Jurkat, Clone E6-1 (cell line): ENCODE results near the gene NUCKS1.
"Not testable (repeated sequence)": the region's sequence is repeated elsewhere in the genome, so short reads cannot be mapped to it uniquely, and the experiment has no call there.

Experiments used
- DNase-seq: peaks from one replicate; pipeline ENCODE4 v3.0.0-alpha.2; 2011; ENCODE audit warnings: low read depth, low spot score
- H3K4me3 ChIP-seq: 2 replicates; pipeline ENCODE4 v1.5.1; 2011; ENCODE audit warnings: mild to moderate bottlenecking, low read length, control low read depth, moderate library complexity

Gene NUCKS1

DNA sequence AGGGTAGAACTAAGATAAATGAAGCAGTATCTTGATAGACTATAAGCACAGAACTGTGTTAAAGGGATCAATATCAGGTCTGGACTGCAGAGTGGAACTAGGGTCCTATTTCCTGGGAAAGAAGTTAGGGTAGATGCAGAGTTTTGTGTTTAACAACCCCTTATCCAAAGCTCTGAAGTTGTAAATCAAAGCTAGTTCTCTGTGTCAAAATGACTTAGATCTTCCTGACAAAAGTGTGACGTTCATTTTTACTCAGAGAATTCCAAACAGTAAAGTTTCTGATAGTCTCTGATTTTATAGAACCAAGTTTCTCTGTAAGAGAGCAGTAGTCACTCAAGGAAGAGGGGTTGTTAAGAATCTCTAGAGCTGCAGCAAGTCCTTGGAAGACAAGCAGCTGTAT, 8.3 kb downstream of the NUCKS1 start:
- DNase-seq = no peak
- H3K4me3 ChIP-seq = no peak overlapping the region

GRCh38 chr1:205739348-205740160, 10.4 kb downstream of the NUCKS1 start:
- no peak overlapping the region for H3K4me3 ChIP-seq
- no peak for DNase-seq

DNA sequence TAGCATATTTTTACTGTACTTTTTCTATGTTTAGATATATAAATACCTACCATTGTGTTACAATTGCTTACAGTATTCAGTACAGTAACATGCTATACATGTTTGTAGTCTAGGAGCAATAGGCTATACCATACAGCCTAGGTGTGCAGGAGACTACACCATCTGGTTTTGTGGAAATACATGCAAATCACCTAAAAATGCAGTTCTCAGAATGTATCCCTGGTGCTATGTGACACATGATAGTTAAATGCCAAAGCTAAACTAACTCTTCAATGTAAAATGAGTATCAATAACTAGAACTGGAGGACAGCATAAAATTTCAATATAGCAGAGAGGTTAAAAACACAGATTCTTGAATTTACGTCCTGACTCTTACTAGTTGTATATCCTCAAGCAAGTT, 14.8 kb downstream of the NUCKS1 start:
- DNase-seq = no peak
- H3K4me3 ChIP-seq = no peak overlapping the region

DNA sequence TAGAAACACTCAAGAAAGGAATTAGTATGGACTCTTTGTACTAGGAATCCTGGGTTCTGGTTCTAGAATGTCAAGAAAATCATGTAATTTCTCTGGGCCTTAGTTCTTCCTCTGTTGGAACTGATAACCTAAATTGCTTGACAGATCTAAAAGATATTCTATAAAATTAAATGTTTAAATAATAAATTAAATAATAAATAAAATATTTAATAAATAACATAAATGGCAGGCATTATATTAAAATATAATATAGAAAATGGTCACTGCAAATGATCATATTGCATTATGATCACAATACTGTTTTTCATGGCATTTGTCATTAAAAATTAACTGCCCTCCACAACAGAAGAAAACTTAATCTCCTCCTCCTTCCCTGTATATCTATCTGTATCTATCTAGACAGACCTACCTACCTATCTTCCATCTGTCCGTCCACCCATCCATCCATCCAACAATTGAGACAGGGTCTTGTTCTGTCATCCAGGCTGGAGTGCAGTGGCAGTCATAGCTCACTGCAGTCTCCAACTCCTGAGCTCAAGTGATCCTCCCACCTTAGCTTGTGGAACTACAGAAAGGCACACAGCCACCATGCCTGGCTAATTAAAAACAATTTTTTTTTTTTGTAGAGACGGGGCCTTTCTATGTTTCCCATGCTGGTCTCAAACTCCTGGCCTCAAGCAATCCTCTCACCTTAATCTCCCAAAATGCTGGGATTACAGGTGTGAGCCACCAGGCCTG, 16.4 kb downstream of the NUCKS1 start:
- DNase-seq = no peak
- no peak overlapping the region for H3K4me3 ChIP-seq

GRCh38 chr1:205729945-205730610, 19.9 kb downstream of the NUCKS1 start:
- H3K4me3 ChIP-seq = no peak overlapping the region
- DNase-seq = no peak

- no peak overlapping the region for H3K4me3 ChIP-seq
- DNase-seq = no peak
These were observed 23.3 kb downstream of the NUCKS1 start for GRCh38 chr1:205726619-205727125.

- no peak overlapping the region for H3K4me3 ChIP-seq
- no peak for DNase-seq
These were observed 24.5 kb downstream of the NUCKS1 start for GRCh38 chr1:205725514-205725913.

GRCh38 chr1:205720740-205721139, 29.2 kb downstream of the NUCKS1 start:
- not testable (repeated sequence) for H3K4me3 ChIP-seq, DNase-seq

DNA sequence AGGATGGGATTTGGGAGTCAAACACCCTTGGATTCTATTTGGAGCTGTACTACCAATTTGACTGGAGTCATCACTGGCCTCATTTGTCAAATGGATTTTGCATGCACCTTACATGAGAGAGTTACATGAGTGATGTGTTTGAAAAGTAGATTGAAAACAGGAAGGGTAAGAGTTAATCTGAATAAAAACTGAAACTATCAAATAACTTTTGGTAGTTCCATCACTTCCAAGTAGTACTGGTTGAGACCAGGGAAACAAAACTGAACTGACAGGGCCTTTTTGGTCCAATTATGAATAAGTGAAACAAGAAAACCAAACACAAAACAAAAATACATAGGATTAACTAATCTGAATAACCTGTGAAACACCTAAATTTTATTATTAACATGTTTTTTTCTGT, 30.2 kb downstream of the NUCKS1 start:
- H3K4me3 ChIP-seq = no peak overlapping the region
- no peak for DNase-seq

DNA sequence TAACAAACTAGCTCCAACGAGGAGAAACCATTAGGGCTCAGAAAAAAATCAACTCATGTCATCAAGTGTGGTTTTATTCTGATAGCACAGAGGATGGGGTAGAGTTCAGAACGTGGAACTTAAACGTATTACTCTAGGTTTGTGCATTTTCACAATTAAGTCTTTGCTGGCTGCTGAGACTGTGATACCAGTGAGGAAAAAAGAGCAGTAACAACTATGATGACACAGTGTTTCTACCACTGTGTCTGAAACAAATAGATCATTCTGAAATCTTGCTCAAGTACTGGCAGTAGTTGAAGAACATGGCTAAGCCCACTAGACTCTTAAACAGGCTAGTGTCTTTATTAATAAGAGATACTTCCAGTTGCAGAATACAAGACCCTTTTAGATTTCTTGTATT, 31.0 kb downstream of the NUCKS1 start:
- H3K4me3 ChIP-seq = no peak overlapping the region
- no peak for DNase-seq

DNA sequence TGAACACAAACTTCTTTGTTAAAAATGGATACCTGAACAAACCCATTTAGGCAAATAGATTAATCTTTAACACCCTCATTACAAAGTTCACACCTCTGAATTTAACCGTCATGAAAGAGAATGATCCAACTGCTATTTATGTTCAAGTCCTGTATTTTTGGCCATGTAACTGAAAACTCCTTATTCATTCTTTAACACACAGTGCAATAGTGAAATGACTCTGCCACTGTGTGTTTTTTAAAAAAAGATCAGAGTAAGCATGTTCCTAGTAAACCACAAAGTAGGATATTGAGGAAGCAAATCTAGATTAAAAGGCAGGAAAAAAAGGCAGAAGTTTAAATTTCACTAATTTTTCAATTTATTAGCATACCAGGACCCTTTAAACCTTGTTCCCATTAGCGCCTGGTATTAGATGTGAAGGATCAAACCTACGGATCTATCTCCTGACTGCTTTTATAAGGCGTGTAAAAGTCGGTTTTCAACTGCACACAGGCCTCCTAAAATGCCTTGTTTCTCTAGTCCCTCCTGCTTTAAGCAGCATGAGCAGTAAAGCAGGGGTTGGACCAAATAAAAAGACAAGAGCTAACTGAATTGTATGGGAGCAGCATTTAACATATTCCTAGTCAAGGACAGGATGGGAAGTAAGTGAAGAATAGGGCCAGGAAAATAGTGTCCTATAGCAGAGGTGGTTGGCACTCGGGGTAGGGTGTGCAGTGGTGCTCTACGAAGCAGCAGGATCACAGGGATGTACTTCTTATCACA, 33.4 kb downstream of the NUCKS1 start:
- DNase-seq = no peak
- no peak overlapping the region for H3K4me3 ChIP-seq

- no peak for DNase-seq
These were observed 34.4 kb downstream of the NUCKS1 start for GRCh38 chr1:205715628-205716027.

DNA sequence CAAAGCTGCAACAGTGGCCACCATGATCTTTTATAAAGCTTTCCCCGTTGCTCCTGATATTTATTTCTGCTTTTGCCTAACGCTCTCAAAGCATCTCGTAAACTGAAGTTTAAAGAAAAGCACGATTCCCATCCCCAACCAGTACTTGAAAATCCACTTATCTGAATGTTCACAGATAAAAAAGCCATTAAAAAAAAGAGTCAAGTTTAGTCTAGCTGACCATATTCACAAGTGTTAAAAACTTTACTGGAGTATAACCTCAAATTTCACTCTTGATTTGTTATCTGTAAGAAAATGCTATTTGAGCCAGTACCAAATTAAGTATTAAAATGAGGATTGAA, 35.1 kb downstream of the NUCKS1 start:
- no peak overlapping the region for H3K4me3 ChIP-seq
- DNase-seq = no peak

More at GRCh38 chr1:205715628-205716027, 34.4 kb downstream of the NUCKS1 start:
- H3K4me3 ChIP-seq = no peak overlapping the region

GRCh38 chr1:205714190-205714905, 35.6 kb downstream of the NUCKS1 start:
- DNase-seq = no peak
- H3K4me3 ChIP-seq = no peak overlapping the region

GRCh38 chr1:205711105-205712048, 38.6 kb downstream of the NUCKS1 start:
- DNase-seq = peak; percentile 77
- H3K4me3 ChIP-seq = no peak overlapping the region

- no peak overlapping the region for H3K4me3 ChIP-seq
- DNase-seq = no peak
These were observed 39.5 kb downstream of the NUCKS1 start for GRCh38 chr1:205710201-205711062.

DNA sequence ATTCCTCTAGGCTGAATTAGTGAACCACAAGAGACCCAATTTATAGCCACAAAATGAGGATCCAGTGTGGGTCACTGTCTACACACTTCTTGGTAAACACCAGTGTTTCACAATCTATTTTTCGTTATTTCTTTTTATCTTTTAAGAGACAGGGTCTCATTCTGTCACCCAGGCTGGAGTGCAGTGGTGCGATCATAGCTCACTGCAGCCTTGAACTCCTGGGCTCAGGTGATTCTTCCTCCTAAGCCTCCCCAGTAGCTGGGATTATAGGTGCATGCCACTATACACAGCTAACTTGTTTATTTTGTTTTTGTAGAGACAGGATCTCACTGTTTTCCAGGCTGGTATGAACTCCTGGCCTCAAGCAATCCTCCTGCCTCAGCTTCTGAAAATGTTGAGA, 40.3 kb downstream of the NUCKS1 start:
- DNase-seq = no peak
- H3K4me3 ChIP-seq = no peak overlapping the region
